GM18907 (cell line): ENCODE data around the gene LAPTM4A.
"Not testable (repeated sequence)": the region's sequence is repeated elsewhere in the genome, so short reads cannot be mapped to it uniquely, and the experiment has no call there.

ENCODE experiments used
- ATAC-seq: cut with Tn5 transposase; IDR thresholded peaks from one replicate; pipeline ENCODE4 v1.9.1; 2021; ENCODE audit warnings: mild to moderate bottlenecking, moderate library complexity; ENCODE audit not compliant: unreplicated experiment

Gene LAPTM4A

DNA sequence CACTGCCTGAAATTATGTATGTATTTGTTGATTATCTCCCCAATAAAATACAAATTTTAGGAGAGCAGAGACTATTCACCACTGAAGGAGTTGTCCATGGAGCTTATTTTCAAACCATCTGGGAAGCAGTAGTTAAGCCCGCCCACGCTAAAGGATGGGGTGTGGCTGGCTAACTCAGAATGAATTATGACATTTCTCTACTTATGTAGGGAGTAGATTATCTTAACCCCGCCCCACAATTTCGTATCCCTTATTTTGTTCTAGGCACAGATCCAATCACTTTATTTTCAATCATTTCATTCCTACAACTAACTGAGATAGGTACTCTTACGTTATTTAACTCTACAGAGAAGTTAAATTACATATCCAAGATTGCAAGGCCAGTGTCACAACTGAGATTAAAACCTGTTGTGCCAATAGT, 1.4 kb upstream of the LAPTM4A start:
- no peak for ATAC-seq

DNA sequence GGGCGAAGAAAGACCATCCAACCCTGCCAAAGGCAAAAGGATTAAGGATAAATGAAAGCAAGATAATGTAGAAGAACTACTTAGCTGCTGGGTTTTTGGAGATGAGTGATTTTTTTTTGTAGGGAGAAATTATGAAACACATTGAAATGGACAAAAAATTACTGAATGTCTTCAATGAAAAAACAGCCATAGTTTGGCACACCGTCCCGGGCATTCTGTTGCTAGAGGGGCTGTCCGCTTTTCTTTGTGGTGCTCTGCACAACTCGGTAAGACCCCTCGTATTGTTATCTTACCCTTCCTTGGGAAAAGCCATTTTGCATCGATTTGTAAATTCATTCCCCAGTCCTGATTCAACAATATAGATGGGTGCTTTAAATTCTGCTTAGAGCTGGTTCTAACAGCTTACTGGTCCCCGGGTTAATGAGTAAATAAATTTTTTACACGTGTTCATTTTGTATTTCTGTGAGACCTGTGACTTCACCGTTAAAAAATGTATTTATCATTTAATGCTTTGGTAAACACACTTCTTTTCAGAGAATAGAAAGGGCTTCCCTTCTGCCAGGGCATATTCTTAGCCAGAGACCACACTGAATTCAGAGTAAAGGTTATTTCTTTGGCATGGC, 912 bp upstream of the LAPTM4A start:
- no peak for ATAC-seq

GRCh38 chr2:20050646-20051531, 539 bp downstream of the LAPTM4A start:
- peak; percentile 29 for ATAC-seq

DNA sequence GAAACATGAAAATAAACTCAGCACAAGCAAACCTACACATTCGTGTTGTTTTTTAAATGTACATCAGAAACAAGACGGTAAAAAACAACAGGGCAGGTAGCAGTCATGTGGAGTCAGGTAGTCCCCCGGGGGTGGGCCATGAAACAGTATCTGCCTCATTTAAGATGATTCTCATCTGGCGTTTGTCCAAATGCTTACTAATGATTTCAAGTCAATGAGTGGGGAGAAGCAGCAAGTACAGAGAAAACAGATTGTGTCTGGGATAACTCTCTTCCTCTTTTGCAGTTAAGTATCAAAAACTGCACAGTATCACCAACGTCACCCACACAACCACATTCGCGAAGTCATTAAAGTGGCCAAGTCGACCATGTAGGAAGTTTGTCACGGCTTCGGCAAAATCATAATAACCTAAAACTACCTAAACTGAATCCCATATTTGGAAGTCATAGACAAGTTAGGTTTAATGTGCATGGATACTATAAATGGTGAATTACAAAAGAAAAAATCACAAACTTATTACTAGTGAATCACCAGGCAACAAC, 1.3 kb downstream of the LAPTM4A start:
- ATAC-seq, result peak; percentile 31

DNA sequence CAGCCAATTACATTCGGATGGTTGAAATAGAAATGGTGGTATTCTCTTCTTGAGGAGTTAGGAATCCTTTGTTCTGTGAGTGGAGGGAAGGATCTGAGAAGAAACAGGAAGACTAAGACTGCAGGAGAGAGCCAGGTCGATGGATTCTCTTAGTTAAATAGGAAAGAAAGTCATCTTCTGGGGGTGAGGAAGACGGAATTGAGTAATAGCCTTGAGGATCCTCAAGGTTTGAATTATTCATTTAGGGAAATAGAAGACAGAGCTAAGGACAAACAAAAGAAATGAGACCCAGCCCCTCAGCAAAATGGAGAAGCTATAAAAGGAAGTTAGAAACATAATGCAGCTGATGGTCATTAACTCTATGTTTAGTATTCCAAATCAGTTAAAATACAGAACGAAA, 1.8 kb downstream of the LAPTM4A start:
- ATAC-seq, result no peak

GRCh38 chr2:20048488-20049448, 2.7 kb downstream of the LAPTM4A start:
- no peak for ATAC-seq

GRCh38 chr2:20045712-20046292, 5.6 kb downstream of the LAPTM4A start:
- ATAC-seq, result not testable (repeated sequence)

DNA sequence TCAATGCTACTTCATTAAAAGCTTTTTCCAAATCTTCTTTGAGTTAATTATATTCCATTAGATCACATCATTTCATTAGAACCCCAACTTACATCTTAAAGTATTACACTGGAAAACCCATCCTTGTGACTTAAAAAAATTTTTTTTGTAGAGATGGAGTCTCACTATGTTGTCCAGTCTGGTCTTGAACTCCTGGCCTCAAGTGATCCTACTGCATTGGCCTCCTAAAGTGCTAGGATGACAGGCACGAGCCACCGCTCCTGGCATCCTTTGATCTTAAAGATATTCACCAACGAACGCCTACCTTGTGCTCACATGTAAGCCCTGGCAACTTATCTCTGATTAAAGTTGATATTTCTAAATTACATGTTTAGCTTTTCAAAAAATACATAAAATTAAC, 6.7 kb downstream of the LAPTM4A start:
- no peak for ATAC-seq

GRCh38 chr2:20042531-20042930, 8.9 kb downstream of the LAPTM4A start:
- ATAC-seq, result no peak

GRCh38 chr2:20040489-20041172, 10.8 kb downstream of the LAPTM4A start:
- ATAC-seq, result no peak

DNA sequence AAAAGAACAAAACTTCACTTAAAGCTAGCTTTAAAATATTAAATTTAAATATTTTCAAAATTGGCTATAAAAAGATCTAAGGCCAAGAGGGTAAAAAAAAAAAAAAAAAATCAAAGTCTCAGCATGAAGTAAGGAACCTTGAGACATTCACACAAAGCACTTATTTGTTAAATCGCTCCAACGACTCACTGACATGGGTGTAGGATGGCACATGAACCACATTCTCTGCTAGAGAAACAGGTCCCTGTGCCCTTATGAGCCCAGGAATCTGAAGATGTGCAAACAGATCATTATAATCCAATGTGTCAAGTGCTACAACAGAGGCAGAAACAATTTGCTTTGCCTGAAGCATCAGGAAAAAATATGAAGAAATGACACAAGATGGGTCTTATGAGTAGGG, 13.8 kb downstream of the LAPTM4A start:
- no peak for ATAC-seq

DNA sequence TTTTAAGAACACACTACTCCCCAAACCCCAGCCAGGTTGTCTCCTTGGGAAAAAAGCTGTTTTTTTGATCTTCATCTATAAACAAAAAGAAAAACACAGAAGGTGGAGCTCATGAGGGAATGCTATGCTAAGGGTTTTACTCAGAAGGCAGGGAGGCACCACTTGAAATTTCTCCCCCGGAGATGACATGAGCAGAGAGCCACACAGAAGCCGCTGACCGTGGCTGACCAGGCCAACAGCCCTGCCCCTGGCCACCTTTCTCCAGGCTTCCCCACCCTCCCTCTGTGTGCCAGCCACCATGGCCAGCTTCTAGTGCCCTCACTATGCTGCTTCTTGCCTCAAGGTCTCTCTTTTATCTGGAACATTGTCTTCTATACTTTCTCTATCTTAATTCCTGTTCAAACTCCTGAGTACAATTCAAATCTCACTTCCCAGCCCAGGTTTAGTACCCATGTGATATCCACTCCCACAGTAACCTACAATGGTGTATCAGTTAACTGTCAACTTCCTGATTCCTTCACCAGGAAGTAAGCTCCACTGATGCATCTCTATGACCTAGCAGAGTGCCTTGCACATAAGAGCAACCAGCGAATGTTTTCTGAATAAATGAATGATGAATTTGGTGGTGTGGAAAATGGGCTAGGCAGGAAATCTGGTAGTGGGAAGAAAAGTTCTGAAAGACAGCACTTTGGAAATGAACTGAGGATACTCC, 15.3 kb downstream of the LAPTM4A start:
- ATAC-seq, result peak; percentile 54

DNA sequence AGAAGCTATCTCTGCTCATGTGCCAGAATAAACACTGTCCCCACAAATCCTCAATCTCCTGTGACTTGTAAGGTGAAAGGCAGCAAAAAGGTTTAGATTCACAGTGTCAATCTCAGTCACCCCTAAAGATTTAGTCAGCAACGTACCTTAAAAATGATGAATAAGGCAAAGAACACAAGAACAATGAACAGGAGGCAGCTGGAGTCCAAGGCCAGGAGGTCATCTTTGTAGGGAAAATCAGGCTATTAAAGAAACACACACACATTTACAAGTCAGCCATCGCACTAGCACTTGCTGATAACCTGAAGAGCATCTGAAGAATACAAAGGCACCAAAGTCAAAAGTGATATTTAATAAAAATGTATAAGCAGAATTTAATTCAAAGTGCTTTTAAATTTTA, 16.6 kb downstream of the LAPTM4A start:
- no peak for ATAC-seq

DNA sequence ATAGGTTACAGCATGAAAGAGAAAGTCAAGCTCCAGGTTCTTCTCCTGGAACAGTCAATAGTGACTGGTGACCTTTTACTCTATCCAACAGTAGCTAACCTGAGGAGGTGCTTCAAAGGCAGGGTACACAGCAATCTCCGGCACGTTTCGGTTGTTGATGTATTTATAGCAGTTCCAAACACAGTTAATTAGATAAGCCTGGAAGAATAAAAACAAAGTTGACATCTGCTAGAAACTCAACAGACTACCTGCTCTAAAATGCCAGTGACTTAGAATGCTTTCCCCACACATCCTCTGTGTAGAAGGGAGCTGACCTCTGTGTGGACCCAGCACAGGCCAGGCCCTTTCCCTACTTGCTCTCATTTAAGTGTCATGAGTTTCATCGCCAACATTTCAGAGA, 17.2 kb downstream of the LAPTM4A start:
- no peak for ATAC-seq

DNA sequence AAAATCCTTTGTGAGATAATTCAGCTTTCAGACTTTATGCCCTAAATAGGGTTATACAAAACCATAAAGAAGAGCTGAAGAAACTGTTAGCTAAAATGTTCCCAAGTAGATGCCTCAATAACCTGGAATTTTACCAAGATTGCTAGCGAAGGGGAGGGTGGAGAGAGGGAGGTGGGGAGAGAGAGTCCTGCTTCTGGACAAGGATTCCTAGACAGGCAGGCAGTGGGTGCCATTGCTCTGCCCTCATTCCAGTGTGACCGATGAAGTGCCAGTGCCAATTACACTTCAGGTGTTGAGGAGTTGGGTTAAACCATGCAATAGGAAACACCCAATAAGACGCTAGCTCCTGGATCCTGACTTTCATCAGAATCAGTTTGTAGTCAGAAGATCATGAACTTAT, 18.1 kb downstream of the LAPTM4A start:
- ATAC-seq, result no peak

DNA sequence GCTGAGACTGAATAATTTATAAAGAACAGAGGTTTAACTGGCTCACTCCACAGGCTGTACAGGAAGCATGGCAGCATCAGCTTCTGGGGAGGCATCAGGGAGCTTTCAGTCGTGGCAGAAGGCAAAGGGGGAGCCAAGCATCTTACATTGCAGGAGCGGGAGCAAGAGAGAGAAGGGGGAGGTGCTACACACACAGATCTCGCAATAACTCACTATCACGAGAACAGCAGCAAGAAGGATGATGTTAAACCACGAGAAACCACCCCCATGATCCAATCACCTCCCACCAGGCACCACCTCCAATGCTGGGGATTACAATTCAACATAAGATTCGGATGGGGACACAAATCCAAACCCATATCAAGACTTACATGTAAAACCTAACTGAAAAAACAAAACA, 21.2 kb downstream of the LAPTM4A start:
- ATAC-seq, result no peak

DNA sequence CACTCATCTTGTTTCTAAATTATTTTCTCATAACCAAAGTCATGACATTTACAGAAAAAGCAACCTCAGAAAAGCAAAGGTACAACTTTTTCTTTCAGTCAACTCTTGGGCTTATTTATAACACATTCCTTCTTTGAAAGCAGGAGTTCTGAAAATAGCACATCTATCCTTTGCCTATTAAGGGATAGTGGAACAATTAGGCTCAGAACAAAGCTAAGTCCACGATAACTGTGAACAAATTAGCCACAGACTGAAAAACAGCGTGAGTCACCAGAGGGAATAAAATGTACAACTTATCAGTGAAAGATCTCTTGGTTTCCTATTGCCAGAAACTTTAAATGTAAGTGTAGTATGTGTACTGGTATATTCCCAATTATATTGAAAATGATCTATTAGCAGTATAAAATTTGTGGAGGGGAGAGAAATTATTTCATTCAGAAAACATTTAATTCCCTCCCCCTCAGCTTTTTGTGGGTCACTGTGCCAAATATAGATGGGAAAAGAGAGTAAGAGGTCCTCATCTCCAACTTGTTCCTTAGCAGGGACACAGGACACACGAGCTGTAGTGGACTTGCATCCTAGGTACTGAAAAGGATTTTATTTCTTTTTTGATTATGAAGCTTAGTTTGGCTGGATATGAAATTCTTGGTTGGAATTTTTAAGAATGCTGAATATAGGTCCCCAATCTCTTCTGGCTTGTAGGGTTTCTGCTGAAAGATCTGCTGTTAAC, 23.6 kb downstream of the LAPTM4A start:
- no peak for ATAC-seq

DNA sequence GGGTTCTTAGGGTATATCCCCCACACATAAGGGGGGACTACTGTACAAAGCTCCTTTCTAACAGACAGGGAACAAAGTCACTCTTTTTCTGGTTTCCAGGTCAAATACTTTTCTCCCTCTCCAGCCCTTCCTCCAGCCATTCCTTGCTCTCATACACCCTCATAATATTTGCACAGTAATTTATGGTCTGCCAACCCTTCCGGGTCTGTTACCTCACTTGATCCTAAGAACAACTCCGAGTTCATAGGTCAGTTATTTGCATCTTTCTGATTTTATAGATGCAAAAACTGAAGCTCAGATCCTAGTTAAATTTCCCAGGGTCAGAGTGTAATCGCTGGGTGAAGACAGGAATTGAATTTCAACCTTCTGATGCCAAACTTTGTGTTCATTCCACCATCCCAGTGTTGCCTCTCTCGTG, 24.2 kb downstream of the LAPTM4A start:
- ATAC-seq, result no peak
